T1000 (cell line): ENCODE results near the gene HSPA12B.

Experiments used
- DNase-seq: peaks from one replicate; lab custom pipeline; 2025; ENCODE audit warnings: mixed read lengths; lab: John Stamatoyannopoulos, UW

HSPA12B gene

GRCh38 chr20:3705491-3705969 lies 27.0 kb upstream of the HSPA12B start:
- DNase-seq = no peak

GRCh38 chr20:3705970-3706739 lies 26.3 kb upstream of the HSPA12B start:
- DNase-seq = no peak

- DNase-seq = no peak
Observed at GRCh38 chr20:3706774-3707507, 25.5 kb upstream of the HSPA12B start.

- no peak for DNase-seq
Observed at GRCh38 chr20:3707508-3707899, 25.0 kb upstream of the HSPA12B start.

GRCh38 chr20:3710011-3710466 lies 22.4 kb upstream of the HSPA12B start:
- no peak for DNase-seq

GRCh38 chr20:3710703-3711483 lies 21.6 kb upstream of the HSPA12B start:
- peak; percentile 61 for DNase-seq

- no peak for DNase-seq
Observed at GRCh38 chr20:3711484-3711941, 21.0 kb upstream of the HSPA12B start.

GRCh38 chr20:3712279-3712873 lies 20.1 kb upstream of the HSPA12B start, which contains the start of gene SIGLEC1:
Gene SIGLEC1, minus strand, starts transcription at chr20:3712600. Its CDS starts 5,472 bp downstream, at chr20:3707128.
- DNase-seq = no peak

- DNase-seq = no peak
Observed at GRCh38 chr20:3714092-3714491, 18.4 kb upstream of the HSPA12B start.

GRCh38 chr20:3716195-3716834 lies 16.2 kb upstream of the HSPA12B start:
- DNase-seq = no peak

GRCh38 chr20:3719046-3719445 lies 13.4 kb upstream of the HSPA12B start:
- no peak for DNase-seq

GRCh38 chr20:3720068-3720467 lies 12.4 kb upstream of the HSPA12B start:
- no peak for DNase-seq

- no peak for DNase-seq
Observed at GRCh38 chr20:3720626-3721025, 11.9 kb upstream of the HSPA12B start.

GRCh38 chr20:3721912-3722311 lies 10.6 kb upstream of the HSPA12B start:
- DNase-seq = no peak

- DNase-seq = no peak
Observed at GRCh38 chr20:3723284-3723683, 9.2 kb upstream of the HSPA12B start.

- DNase-seq = no peak
Observed at GRCh38 chr20:3724356-3724755, 8.1 kb upstream of the HSPA12B start.

GRCh38 chr20:3727401-3728021 lies 5.0 kb upstream of the HSPA12B start:
- no peak for DNase-seq

- no peak for DNase-seq
Observed at GRCh38 chr20:3728354-3728753, 4.1 kb upstream of the HSPA12B start.

- DNase-seq = no peak
Observed at GRCh38 chr20:3728876-3729275, 3.6 kb upstream of the HSPA12B start.

GRCh38 chr20:3729378-3729777 lies 3.1 kb upstream of the HSPA12B start:
- DNase-seq = no peak
